Lower leg skin (tissue), 3 donors: Measurements from ENCODE around the gene PCGF2.

Experiments
- POLR2A ChIP-seq, 2 donors: fragments of 450-650 bp; IDR thresholded peaks; one replicate each; pipeline ENCODE4 v1.6.1; 2016 to 2017; ENCODE audit warnings: antibody characterized with exemption in 2 of 2, mild to moderate bottlenecking in 1 of 2, moderate library complexity in 1 of 2
- TF ChIP-seq, protein P1 (sequence below), 3 donors: fragments of 450-650 bp; IDR thresholded peaks; one replicate each; pipeline ENCODE4 v1.5.1; 2016; ENCODE audit warnings: antibody characterized with exemption in 3 of 3, mild to moderate bottlenecking in 3 of 3, moderate library complexity in 2 of 3

- no peak for TF ChIP-seq POLR2A (IDR thresholded peaks at IDR 0.05)
- TF ChIP-seq, protein P1, sequence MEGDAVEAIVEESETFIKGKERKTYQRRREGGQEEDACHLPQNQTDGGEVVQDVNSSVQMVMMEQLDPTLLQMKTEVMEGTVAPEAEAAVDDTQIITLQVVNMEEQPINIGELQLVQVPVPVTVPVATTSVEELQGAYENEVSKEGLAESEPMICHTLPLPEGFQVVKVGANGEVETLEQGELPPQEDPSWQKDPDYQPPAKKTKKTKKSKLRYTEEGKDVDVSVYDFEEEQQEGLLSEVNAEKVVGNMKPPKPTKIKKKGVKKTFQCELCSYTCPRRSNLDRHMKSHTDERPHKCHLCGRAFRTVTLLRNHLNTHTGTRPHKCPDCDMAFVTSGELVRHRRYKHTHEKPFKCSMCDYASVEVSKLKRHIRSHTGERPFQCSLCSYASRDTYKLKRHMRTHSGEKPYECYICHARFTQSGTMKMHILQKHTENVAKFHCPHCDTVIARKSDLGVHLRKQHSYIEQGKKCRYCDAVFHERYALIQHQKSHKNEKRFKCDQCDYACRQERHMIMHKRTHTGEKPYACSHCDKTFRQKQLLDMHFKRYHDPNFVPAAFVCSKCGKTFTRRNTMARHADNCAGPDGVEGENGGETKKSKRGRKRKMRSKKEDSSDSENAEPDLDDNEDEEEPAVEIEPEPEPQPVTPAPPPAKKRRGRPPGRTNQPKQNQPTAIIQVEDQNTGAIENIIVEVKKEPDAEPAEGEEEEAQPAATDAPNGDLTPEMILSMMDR (IDR thresholded peaks at IDR 0.05): no peak
Measured at GRCh38 chr17:38786372-38786771, 38.2 kb upstream of the PCGF2 start.
